HG03521 (cell line): ENCODE data around the gene AMN1.
"Not testable (repeated sequence)": the region's sequence is repeated elsewhere in the genome, so short reads cannot be mapped to it uniquely, and the experiment has no call there.

Experiments used
- ATAC-seq: cut with Tn5 transposase; IDR thresholded peaks from one replicate; pipeline ENCODE4 v1.9.1; 2021; ENCODE audit warnings: mild to moderate bottlenecking, moderate library complexity; ENCODE audit not compliant: unreplicated experiment

The AMN1 gene

DNA sequence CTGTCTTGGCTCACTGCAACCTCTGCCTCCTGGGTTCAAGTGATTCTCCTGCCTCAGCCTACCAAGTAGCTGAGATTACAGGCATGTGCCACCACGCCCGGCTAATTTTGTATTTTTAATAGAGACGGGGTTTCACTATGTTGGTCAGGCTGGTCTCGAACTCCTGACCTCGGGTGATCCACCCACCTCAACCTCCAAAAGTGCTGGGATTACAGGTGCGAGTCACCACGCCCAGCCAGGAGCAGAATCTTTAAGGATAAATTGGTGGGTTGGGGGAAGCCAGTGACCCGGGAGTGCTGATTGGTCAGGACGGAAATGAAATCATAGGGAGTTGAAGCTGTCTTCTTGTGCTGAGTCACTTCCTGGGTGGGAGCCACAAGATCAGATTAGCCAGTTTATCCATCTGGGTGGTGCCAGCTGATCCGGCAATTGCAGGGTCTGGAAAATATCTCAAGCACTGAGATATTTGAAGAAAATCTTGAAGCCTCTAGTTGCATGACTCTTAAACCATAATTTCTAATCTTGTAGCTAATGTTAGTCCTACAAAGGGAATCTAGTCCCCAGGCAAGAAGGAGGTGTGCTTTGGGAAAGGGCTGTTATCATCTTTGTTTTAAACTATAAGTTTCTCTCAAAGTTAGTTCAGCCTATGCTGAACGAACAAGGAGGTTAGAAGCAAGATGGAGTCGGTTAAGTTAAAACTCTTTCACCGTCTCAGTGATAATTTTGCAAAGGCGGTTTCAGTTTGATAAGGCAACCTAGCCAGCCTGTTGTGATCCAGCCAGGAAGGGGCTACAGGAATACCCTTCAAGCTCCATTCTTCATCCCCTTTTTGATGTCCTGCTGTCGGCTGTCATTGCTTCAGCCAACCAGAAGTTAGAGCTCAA is 5.0 kb upstream of the AMN1 start:
- not testable (repeated sequence) for ATAC-seq

DNA sequence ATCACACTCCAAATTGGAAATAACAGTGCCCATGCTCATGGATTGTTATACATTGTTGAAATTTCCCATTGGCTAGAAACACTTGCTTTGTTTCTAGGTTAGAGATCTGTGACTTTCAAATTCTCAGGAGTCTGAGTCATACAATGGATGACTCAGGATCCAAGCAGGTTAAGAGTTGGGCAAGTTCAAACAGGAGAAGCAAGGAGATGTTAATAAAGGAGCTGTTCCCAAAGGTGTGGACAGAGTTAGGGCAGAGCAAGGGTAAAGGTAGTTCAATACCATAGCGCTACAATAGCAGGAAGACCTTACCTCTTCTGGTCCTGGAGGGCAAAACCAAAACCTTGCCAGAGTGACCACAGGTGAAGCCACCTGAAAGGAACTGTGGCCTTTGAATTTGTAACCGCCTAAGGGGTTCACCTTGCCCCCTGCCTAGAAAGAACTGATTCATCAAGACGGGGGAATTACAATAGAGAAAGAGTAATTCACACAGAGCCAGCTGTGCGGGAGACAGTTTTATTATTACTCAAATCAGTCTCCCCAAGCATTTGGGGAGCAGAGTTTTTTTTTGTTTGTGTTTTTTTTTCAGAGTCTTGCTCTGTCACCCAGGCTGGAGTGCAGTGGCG is 4.2 kb upstream of the AMN1 start:
- no peak for ATAC-seq

DNA sequence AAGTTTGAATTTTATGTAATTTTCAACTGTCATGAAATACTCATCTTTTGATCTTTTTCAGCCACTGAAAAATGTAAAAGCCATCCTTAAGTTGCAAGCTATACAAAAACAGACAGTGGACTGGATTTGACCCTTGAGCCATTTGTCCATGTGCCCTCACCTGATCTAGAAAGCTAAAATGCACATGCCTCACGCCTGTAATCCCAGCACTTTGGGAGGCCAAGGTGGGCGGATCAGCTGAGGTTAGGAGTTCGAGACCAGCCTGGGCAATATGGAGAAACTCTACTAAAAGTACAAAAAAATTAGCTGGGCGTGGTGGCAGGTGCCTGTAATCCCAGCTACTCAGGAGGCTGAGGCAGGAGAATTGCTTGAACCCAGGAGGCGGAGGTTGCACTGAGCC is 2.4 kb upstream of the AMN1 start:
- not testable (repeated sequence) for ATAC-seq

DNA sequence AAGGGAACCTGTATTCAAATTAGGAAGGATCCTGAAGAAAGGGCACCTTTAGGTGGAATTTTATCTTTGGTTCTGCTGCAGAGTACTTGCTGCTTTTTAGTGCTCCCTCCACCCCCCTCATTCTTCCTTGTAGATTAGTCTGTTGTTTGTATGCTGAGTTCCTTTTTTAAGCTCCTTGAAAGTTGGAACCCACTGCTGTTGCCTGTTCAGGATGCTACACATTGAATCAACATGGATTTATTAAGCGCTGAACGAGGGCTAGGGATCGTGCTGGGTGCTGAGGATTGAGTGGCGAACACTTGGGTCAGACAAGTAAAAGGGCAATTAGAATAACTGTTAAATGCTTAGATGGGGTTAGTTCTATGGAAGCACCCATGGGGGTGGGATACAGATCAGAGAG is 884 bp upstream of the AMN1 start:
- ATAC-seq = no peak

DNA sequence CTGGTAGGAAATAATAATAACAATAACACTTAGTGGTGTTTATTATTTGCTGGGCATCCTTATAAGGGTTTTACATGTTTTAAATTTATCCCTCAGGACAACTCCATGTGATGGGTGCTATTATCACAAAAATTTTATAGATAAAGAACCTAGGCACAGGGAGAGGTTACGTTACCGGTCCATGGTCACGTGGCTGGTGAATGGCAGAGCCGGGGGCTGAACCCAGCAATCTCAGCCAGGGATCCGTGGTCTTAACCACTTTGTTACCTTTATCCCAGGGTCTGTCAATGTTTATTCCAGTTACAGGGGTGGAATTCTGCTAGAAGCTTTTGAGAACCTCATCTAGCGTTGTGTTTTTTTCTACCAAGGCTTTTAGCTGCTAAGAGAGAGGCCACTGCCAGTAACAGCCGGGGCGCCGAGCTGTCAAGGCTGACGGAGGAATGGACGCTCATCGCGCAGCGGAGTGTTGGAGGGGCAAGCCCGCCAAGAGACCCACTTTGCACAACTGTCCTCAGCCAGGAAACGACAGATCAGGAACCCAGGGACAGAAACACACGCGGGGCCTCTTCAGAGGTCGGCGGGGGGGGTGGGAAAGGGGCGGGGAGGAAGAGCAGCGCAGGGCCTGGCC is 418 bp downstream of the AMN1 start:
- ATAC-seq = no peak

DNA sequence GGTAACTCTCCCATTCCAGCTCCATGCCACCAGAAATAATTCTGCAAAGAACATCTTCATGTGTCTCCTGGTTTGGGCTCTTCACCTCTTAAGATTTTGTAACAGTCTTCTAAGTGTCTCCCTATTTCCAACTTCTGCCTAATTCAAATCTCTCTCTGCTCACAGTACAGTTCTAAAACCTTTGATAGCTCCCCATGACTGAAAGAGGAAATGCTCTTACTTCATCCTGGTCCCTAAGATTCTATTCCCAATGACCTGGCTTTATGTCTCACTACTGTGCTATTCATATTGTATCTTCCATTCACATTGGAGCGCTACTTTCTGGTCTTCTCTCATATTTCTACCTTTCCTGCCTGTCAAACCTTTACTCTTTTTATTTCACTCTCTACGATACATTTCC is 1.6 kb downstream of the AMN1 start:
- ATAC-seq = no peak

DNA sequence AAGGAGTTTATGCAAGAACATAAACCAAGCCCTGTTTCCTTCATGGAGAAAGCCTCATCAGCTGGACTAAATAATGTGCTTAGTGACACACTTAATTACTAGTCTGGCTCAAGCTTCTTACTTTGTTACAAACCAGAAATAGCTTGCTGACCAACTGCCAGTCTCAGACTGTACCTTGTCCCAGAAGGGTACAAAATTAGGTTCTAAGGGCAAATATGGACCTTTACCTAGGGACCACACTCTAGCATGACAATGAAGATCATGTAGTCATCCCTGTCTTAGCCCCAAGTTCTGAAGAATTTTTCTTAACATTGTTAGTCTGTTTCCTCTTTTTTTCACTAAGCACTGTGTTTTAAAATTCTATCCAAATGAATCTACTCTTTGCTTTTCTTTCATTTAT is 2.2 kb downstream of the AMN1 start:
- no peak for ATAC-seq

DNA sequence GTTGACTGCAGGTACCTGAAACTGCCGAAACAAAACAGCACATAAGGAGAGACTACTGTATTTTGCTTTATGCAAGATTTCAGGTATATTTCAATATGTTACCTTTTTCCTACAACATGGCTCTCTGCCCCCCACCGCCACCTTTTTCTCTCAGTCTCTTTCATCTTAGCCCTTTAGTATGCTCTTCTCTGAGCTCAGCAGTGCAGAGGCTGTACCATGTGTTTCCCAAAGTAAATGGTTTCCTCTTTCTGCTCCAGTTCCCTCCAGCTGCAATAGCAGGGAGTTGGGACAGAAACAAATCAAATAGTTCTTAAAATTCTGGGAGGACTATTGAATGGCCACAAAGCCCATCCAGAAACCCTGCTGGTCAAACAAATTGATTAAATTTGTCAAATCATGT is 4.3 kb downstream of the AMN1 start:
- ATAC-seq = no peak

DNA sequence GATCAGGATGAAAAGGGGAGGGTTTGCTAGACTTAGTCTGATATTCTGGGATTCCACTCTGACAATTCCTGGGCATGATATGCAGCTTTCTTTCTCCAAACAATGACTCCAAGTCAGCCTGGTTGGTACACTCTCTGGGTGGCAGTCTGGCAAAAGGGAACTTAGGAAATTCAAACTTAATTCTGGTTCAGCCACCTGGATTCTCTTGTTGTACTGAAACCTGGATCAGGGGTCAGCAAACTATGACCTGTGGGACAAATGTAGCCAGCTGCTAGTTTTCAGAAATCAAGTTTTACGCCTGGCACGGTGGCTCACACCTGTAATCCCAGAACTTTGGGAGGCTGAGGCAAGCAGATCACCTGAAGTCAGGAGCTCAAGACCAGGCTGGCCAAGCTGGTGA is 6.2 kb downstream of the AMN1 start:
- no peak for ATAC-seq

DNA sequence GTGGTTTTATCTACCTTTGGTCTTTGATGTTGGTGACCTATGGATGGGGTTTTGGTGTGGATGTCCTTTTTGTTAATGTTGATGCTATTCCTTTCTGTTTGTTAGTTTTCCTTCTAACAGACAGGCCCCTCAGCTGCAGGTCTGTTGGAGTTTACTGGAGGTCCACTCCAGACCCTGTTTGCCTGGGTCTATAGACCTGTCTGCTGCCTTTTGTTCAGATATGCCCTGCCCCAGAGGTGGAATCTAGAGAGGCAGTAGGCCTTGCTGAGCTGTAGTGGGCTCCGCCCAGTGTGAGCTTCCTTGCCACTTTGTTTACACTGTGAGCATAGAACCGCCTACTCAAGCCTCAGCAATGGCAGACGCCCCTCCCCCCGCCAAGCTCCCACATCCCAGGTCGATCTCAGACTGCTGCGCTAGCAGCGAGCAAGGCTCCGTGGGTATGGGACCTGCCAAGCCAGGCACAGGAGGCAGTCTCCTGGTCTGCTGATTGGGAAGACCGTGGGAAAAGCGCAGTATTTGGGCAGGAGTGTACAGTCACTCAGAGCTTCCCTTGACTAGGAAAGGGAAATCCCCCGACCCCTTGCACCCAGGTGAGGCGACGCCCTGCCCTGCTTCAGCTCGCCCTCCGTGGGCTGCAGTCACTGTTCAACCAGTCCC is 10.2 kb downstream of the AMN1 start:
- ATAC-seq = not testable (repeated sequence)

DNA sequence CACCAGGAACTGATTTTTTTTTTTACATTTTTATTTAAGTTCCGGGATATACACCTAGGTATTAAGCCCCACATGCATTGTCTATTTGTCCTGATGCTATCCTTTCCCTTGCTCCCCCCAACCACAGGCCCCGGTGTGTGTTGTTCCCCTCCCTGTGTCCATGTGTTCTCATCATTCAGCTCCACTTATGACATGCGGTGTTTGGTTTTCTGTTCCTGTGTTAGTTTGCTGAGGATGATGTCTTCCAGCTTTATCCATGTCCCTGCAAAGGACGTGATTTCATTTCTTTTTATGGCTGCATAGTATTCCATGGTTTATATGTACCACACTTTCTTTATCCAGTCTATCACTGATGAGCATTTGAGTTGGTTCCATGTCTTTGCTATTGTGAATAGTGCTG is 11.8 kb downstream of the AMN1 start:
- ATAC-seq = not testable (repeated sequence)

DNA sequence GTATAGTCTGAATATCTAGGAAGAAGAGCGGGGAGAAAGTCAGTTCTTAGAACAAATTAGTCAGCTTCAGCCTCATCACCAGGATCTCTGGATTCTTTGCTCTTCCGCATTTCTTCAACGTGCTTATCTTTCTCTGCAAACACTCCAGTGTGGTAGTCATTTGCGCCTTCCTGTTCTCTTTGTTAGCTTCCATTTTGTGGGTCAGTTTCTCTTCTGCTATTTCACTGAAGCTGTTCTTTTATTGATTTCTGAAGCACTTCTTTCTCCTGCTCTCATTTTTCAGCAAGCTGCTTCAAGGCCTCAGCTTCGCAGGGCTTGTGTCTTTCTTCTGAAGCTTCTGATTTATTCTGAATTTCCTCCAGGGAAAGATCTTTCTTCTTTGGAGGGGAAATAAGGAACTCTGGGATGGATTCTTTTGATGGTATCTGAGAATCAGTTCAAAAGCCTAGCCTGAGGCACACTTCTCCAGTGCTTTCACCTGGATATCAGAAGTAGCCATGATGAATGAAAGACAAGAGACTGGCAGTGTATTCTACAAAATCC is 13.5 kb downstream of the AMN1 start:
- peak; percentile 56 for ATAC-seq

DNA sequence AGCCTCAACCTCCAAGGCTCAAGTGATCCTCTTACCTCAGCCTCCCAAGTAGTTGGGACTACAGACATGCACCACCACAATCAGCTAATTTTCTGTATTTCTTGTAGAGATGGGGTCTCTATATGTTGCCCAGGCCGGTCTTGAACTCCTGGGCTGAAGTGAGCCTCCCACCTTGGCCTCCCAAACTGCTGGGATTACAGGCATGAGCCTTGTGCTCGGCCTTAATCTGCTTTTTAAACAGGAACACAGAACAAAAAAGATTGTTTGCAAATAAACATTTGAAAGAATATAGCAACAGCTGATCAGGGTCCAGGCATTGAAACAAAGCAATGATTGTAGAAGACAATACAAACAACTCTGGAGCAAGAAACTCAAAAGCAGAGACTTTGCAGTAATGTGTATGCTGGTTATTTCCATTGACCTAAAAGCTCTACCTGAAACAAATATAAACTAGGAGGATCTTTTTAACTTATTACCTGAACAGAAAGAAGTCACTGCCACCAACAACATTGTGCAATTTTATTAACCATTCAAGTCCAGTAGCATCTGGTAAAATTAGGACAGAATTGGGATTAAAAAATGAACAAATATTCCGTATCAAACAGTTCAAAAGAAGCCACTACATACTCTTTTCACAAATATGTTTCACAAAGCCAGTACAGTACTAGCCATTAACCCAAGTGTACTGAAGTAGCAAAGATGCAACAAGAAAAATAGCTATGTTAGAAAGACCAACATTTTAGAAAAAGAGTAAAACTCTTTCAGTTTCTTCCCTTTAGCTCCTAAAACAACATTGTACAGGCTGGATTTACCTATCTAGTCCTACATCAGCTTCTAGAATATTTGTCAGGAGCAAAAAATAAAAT is 14.2 kb downstream of the AMN1 start:
- no peak for ATAC-seq

DNA sequence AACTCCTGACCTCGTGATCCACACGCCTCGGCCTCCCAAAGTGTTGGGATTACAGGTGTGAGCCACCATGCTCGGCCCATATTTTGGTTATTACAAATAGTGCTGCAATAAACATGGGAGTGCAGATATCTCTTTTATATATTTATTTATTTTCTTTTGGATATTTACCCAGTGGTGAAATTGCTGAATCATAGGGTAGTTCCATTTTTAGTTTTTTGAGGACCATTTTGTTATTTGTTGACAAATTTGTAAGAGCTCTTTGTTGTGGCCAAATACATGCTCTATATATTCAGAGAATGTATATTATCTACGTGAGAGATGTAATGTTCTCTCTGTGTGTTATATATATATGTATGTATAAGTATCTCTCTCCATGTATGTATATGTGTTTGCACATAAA is 15.9 kb downstream of the AMN1 start:
- no peak for ATAC-seq

DNA sequence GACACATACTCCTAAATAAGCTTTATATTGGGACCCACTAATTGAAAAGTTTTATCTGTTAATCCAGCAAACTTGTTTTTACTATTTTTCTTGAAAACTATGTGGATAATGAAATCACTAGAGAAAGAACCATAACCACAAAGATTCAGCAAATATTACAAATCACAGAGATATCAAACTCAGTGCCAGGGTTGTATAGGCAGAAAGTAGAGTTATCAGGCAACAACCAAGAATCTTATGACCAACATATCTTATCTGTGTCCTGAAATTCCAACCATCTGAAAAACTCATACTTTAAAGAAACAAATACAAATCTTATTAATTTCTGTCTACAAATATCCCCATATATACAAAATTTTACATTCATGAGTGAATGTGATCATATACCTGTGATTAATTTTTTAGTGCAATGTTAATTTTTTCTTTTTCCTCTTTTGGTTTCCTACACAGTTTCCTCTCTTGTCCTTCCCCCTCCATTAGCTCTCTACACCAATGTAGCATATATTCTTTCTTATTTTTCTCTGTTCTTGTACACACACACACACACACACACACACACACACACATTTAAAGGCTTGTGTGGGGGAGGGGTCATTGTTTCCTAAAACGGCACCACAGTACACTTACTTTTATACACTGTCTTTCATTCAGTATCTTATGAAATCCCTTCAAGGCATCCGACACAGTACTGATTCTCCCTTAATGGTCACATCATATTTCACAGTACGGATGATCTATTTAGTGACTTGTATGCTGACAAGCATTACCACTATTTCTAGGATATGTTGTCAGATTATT is 18.6 kb downstream of the AMN1 start:
- no peak for ATAC-seq

DNA sequence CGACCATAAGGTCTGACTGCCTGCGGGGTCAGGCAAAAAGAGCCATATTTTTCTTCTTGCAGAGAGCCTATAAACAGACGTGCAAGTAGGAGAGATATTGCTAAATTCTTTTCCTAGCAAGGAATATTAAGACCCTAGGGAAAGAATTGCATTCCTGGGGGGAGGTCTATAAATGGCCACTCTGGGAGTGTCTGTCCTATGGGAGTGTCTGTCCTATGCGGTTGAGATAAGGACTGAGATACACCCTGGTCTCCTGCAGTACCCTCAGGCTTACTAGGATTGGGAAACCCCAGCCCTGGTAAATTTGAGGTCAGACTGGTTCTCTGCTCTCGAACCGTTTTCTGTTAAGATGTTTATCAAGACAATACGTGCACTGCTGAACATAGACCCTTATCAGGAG is 20.7 kb downstream of the AMN1 start:
- ATAC-seq = not testable (repeated sequence)

DNA sequence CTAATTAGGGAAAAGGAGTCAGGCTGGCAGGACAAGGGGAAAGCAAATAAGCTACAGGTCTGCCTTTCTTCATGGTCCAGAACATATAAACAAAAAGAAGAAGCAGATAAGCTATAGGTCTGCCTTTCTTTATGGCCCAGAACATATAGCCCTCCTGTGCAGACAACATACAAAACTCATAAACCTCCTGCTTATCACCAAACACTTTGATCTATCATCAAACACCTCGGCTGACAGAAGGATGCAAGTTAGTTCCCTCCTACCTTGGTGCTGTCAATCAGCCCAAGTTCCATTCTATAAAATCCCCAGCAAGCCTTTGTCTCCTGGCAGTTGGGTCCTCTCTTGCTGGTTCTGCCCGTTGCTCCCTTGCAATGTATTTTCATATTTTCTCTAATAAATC is 23.2 kb downstream of the AMN1 start:
- no peak for ATAC-seq

DNA sequence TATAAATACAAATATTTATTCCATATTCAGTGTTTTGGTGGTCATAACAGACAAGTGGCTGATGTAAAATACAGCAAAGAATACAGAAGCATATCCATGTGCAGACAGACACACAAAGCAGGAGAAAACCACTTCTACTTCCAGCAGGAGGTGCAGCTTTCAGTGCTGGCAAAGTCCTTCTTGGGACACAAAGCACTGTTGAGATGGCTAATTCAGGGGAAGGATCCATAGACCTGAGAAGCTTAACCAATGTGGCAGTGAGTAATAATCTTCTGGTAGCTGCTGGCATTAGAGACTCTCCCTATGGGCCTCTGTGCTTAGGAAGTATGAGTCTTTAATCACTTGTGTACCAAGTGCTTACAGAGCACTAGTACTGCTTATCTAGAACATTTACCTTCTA is 26.8 kb downstream of the AMN1 start:
- ATAC-seq = no peak

DNA sequence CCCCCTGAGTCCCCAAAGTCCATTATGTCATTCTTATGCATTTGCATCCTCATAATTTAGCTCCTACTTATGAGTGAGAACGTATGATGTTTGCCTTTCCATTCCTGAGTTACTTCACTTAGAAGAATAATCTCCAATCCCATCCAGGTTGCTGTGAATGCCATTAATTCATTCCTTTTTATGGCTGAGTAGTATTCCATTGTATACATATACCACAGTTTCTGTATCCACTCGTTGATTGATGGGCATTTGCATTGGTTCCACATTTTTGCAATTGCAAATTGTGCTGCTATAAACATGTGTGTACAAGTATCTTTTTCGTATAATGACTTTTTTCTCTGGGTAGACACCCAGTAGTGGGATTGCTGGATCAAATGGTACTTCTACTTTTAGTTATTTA is 38.9 kb downstream of the AMN1 start:
- ATAC-seq = not testable (repeated sequence)
